ENCODE measurements around the gene PRDX1. TPM values are rescaled to one million over a fixed set of nuclear protein-coding genes. Genes with fewer than 3 reads are reported as not detected.

The PRDX1 gene
- total and polyA plus RNA-seq, 2 of the 8 experiments (the other 6 are each of a cell fraction or from before 2014, with no cell fraction given), result 1,165 to 1,418 TPM

DNA sequence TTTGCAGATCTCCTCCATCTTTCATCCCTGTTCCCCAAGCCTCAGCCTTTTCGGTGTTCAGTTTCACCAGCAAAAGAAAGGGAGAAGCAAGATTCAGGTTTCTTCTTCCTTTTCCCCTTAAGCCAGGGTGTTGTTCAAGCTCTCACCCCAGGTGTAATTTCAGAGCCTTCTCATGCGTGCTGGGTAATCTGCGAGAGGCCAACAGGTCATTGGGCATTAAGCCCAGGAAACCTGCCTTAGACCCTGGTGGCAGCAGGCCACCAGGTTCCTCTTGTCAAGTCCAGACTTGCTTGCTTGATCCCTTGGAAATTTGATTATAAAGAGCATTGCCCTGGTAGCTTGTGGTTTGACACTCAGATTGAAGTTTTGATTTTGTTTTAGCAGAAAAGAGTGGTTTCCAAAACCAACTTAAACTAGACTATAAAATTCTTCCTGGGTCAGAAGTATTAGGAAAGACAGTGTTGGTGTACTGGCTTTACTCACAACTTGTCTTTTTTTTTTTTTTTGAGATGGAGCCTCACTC is 35.8 kb upstream of the PRDX1 start (continued):
- TF ChIP-seq, protein P1, sequence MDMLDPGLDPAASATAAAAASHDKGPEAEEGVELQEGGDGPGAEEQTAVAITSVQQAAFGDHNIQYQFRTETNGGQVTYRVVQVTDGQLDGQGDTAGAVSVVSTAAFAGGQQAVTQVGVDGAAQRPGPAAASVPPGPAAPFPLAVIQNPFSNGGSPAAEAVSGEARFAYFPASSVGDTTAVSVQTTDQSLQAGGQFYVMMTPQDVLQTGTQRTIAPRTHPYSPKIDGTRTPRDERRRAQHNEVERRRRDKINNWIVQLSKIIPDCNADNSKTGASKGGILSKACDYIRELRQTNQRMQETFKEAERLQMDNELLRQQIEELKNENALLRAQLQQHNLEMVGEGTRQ (IDR thresholded peaks at IDR 0.05; ENCODE audit: low read length), result no peak
- TF ChIP-seq SUZ12 (IDR thresholded peaks at IDR 0.05; ENCODE audit: low read length), result no peak
- no peak for TF ChIP-seq SIRT6 (IDR thresholded peaks at IDR 0.05; ENCODE audit: low read length)
- no peak for TF ChIP-seq RBBP5 (IDR thresholded peaks at IDR 0.05; ENCODE audit: borderline replicate concordance, low read depth, low read length)
- TF ChIP-seq MAFK (IDR thresholded peaks at IDR 0.05; ENCODE audit: low read depth, low read length), result no peak
- TF ChIP-seq TAF1 (IDR thresholded peaks at IDR 0.05; ENCODE audit: low read depth, low read length), result no peak

Measured in H1 (cell line).